IMR-90 (cell line): ENCODE data around the gene KIF25. TPM values are rescaled to one million over a fixed set of nuclear protein-coding genes. Genes with fewer than 3 reads are reported as not detected.

Experiments
- ATAC-seq: fragments of 200-7000 bp; cut with Tn5 transposase; 2 replicates; pipeline ENCODE4 v1.9.1; 2020; ENCODE audit warnings: low read depth, mild to moderate bottlenecking, moderate library complexity
- BruUV-seq: library from RNA; stranded (reverse); fragments of 400-500 nt; replicated peaks from 2 replicates; lab custom pipeline; 2021; lab: Mats Ljungman, UMichigan
- CTCF ChIA-PET: fragments of 300-600 bp; formaldehyde crosslinking; extraction: SDS; loops from one replicate; lab custom pipeline; 2021; ENCODE audit warnings: antibody characterized with exemption; lab: Yijun Ruan, JAX
- POLR2A ChIA-PET: fragments of 300-600 bp; sonication (Branson Sonifier 250); formaldehyde crosslinking; loops from one replicate; lab custom pipeline; 2022; ENCODE audit warnings: antibody characterized with exemption; ENCODE audit not compliant: unreplicated experiment; lab: Charles Lee
- DNase-seq: peaks from one replicate; pipeline ENCODE4 v3.0.0; 2013
- H2AFZ ChIP-seq: replicated peaks from 2 replicates; pipeline ENCODE3; 2013; ENCODE audit warnings: low read length, mild to moderate bottlenecking; ENCODE audit not compliant: poor library complexity
- H2AK5ac ChIP-seq: 2 replicates; pipeline ENCODE4 v1.6.1; 2013; ENCODE audit warnings: low read depth, low read length, inconsistent platforms
- H2AK9ac ChIP-seq: replicated peaks from 2 replicates; pipeline ENCODE3; 2013; ENCODE audit warnings: mild to moderate bottlenecking, low read depth, low read length, moderate library complexity; ENCODE audit not compliant: poor library complexity
- H2BK120ac ChIP-seq: 2 replicates; pipeline ENCODE4 v1.6.1; 2013; ENCODE audit warnings: low read depth, low read length, inconsistent platforms
- H2BK15ac ChIP-seq: 3 replicates; pipeline ENCODE4 v1.6.1; 2013; ENCODE audit warnings: low read depth, low read length, inconsistent platforms
- H2BK20ac ChIP-seq: 2 replicates; pipeline ENCODE4 v1.6.1; 2013; ENCODE audit warnings: low read depth, mild to moderate bottlenecking, inconsistent platforms, low read length, moderate library complexity
- H2BK5ac ChIP-seq: 2 replicates; pipeline ENCODE4 v1.6.1; 2013; ENCODE audit warnings: mild to moderate bottlenecking, low read depth, low read length, inconsistent platforms; ENCODE audit not compliant: poor library complexity, severe bottlenecking
- H3K14ac ChIP-seq: replicated peaks from 2 replicates; pipeline ENCODE4 v1.6.1; 2013; ENCODE audit warnings: low read depth, low read length, inconsistent platforms
- H3K18ac ChIP-seq: 2 replicates; pipeline ENCODE4 v1.6.1; 2013; ENCODE audit warnings: low read depth, low read length, control low read depth
- H3K23ac ChIP-seq: 2 replicates; pipeline ENCODE4 v1.6.1; 2013; ENCODE audit warnings: low read depth, low read length, inconsistent platforms
- H3K27ac ChIP-seq: 2 replicates; pipeline ENCODE4 v1.5.1; 2013; ENCODE audit warnings: mild to moderate bottlenecking, control low read depth, low read length; ENCODE audit not compliant: insufficient read depth
- H3K27me3 ChIP-seq: 2 replicates; pipeline ENCODE4 v1.6.1; 2013; ENCODE audit warnings: low read length; ENCODE audit not compliant: control insufficient read depth, insufficient read depth
- H3K36me3 ChIP-seq: 2 replicates; pipeline ENCODE4 v1.6.1; 2013; ENCODE audit warnings: low read length, mixed read lengths; ENCODE audit not compliant: control insufficient read depth, insufficient read depth
- H3K4ac ChIP-seq: 2 replicates; pipeline ENCODE4 v1.6.1; 2013; ENCODE audit warnings: low read depth, low read length, inconsistent platforms
- H3K4me1 ChIP-seq: 2 replicates; pipeline ENCODE4 v1.6.1; 2013; ENCODE audit warnings: low read length, mixed read lengths; ENCODE audit not compliant: control insufficient read depth, insufficient read depth
- H3K4me2 ChIP-seq: 2 replicates; pipeline ENCODE4 v1.6.1; 2013; ENCODE audit warnings: low read depth, mild to moderate bottlenecking, control low read depth, low read length, moderate library complexity
- H3K4me3 ChIP-seq: 2 replicates; pipeline ENCODE4 v1.5.1; 2013; ENCODE audit warnings: low read depth, mild to moderate bottlenecking, control low read depth, low read length, moderate library complexity; ENCODE audit not compliant: insufficient read depth
- H3K56ac ChIP-seq: 2 replicates; pipeline ENCODE4 v1.6.1; 2013; ENCODE audit warnings: low read length, inconsistent platforms; ENCODE audit not compliant: insufficient read depth; ENCODE audit errors: extremely low read depth
- H3K79me1 ChIP-seq, 2 experiments: 2 replicates each; pipeline ENCODE4 v1.6.1; 2013; ENCODE audit warnings: low read length in 2 of 2, inconsistent platforms in 1 of 2, low read depth in 1 of 2
- H3K9ac ChIP-seq: 2 replicates; pipeline ENCODE4 v1.6.1; 2013; ENCODE audit warnings: low read depth, low read length, control low read depth
- H3K9me1 ChIP-seq: 2 replicates; pipeline ENCODE4 v1.6.1; 2013; ENCODE audit warnings: low read length, inconsistent platforms; ENCODE audit not compliant: insufficient read depth
- H3K9me3 ChIP-seq: 2 replicates; pipeline ENCODE4 v1.6.1; 2013; ENCODE audit warnings: low read length; ENCODE audit not compliant: control insufficient read depth, insufficient read depth
- H4K20me1 ChIP-seq: 2 replicates; pipeline ENCODE4 v1.6.1; 2013; ENCODE audit warnings: low read length, inconsistent platforms; ENCODE audit not compliant: insufficient read depth
- H4K5ac ChIP-seq: 2 replicates; pipeline ENCODE4 v1.6.1; 2013; ENCODE audit warnings: mild to moderate bottlenecking, low read depth, low read length, control low read depth
- H4K8ac ChIP-seq, 2 experiments: 2 replicates each; pipeline ENCODE4 v1.6.1; 2013; ENCODE audit warnings: low read depth in 2 of 2, low read length in 2 of 2, control low read depth in 1 of 2, inconsistent platforms in 1 of 2
- H4K91ac ChIP-seq: 2 replicates; pipeline ENCODE4 v1.6.1; 2013; ENCODE audit warnings: low read depth, low read length, inconsistent platforms; ENCODE audit not compliant: insufficient read depth
- MAFK ChIP-seq: IDR thresholded peaks from 2 replicates; pipeline ENCODE4 v1.6.1; 2012; ENCODE audit warnings: low read depth, low read length, improper control_type of control experiment
- MAZ ChIP-seq: IDR thresholded peaks from 2 replicates; pipeline ENCODE4 v1.6.1; 2012; ENCODE audit warnings: low read depth, mild to moderate bottlenecking, low read length, improper control_type of control experiment, moderate library complexity, borderline replicate concordance
- NFE2L2 ChIP-seq: fragments of 150-350 bp; IDR thresholded peaks from 2 replicates; pipeline ENCODE4 v1.6.1; 2016; ENCODE audit warnings: low read depth, mild to moderate bottlenecking, low read length
- POLR2A ChIP-seq: IDR thresholded peaks from 2 replicates; pipeline ENCODE4 v1.6.1; 2012; ENCODE audit warnings: mild to moderate bottlenecking, low read depth, low read length
- RCOR1 ChIP-seq: IDR thresholded peaks from 2 replicates; pipeline ENCODE4 v1.6.1; 2012; ENCODE audit warnings: mild to moderate bottlenecking, low read length, improper control_type of control experiment; ENCODE audit not compliant: insufficient replicate concordance
- WGBS, 2 experiments: methylation state at CpG; one replicate each; pipeline versions ENCODE4 v1.1.5 to v1.1.7; 2013; ENCODE audit warnings: missing lambda C conversion rate in 2 of 2; ENCODE audit not compliant: insufficient read length in 1 of 2; ENCODE audit errors: extremely low coverage in 2 of 2; 5-methylcytosine and 5-hydroxymethylcytosine counted together
- dilution Hi-C: fragments of 300-500 bp; cut with HindIII; formaldehyde crosslinking; loops from one replicate; pipeline ENCODE4 v1.14.3; 2018; ENCODE audit warnings: low sequenced_read_pairs; ENCODE audit not compliant: unreplicated experiment
- in situ Hi-C: fragments of 300-500 bp; cut with MboI; formaldehyde crosslinking; loops from 3 replicates; pipeline ENCODE4 v1.14.3; 2019; ENCODE audit warnings: low sequenced_read_pairs, inconsistent platforms, mixed read lengths
- intact Hi-C: fragments of 100-400 bp; cut with micrococcal nuclease; formaldehyde crosslinking; loops from 2 replicates; pipeline ENCODE4 v1.10.0; 2022
- polyA plus RNA-seq, 3 experiments: library from polyadenylated mRNA; depleted of rRNA; stranded (reverse); fragments of >200 nt; gene quantifications; 2 replicates each; pipeline ENCODE4 v1.2.3, GENCODE V29; 2012; ENCODE audit warnings: low replicate concordance in 1 of 3
- total RNA-seq: library from RNA; depleted of rRNA; stranded (reverse); fragments of >200 nt; gene quantifications from 2 replicates; pipeline ENCODE4 v1.2.3, GENCODE V29; 2012
- TF ChIP-seq, protein P1 (sequence below): fragments of 150-350 bp; IDR thresholded peaks from 2 replicates; pipeline ENCODE4 v1.6.1; 2016; ENCODE audit warnings: low read depth, mild to moderate bottlenecking, low read length, moderate library complexity, borderline replicate concordance

KIF25 gene
- total and polyA plus RNA-seq, 2 of the 4 experiments (the other 2 are of a cell fraction): not detected

DNA sequence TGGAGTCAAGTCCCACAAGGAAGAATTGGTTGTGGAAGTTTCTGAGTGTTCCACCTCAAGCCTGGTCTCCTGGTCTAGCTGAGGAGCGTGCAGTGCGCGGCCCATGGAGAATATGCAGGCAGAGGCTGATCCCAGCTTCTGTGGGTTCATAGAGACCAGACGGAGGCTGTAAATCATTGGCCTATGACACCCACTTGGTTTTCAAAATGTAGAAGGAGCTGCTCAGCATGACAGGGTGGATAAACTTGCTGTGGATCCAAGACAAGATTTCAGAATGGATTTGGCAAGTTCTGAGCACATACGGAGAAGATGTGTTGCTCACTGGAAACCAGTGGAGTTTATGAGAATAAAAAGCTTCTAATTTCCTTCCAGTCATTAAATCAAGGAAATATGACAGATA, 744 bp downstream of the KIF25 start:
- Histone ChIP-seq H2BK20ac (no peak overlapping the region), H2BK5ac (no peak overlapping the region), H2BK120ac (no peak overlapping the region), H3K36me3 (no peaks in the 10 kb centered on the region), H4K8ac (no peak overlapping the region), H3K4ac (no peak overlapping the region), H3K23ac (no peak overlapping the region), H3K4me1 (no peaks in the 10 kb centered on the region; the same call in 1 of the 2 replicates), H3K4me2 (no peak overlapping the region), H3K14ac (no peak overlapping the region), H2AK9ac (no peak overlapping the region), H3K9ac (no peak overlapping the region), H3K79me1 (no peaks in the 10 kb centered on the region), H3K56ac (no peak overlapping the region), H2BK15ac (no peak overlapping the region), H4K20me1 (no peaks in the 10 kb centered on the region), H2AFZ (no peak overlapping the region), H2AK5ac (no peak overlapping the region), H4K91ac (no peak overlapping the region), H3K4me3 (no peak overlapping the region), H4K5ac (no peak overlapping the region), H3K27me3 (peaks cover 18% of the 10 kb centered on the region), H3K9me1 (no peaks in the 10 kb centered on the region; the same call in 1 of the 2 replicates), H3K9me3 (no peaks in the 10 kb centered on the region), H3K18ac (no peak overlapping the region), H3K27ac (no peak overlapping the region)
- TF ChIP-seq NFE2L2 (no peak), POLR2A (no peak), MAZ (no peak), MAFK (no peak), RCOR1 (no peak)
- TF ChIP-seq, protein P1, sequence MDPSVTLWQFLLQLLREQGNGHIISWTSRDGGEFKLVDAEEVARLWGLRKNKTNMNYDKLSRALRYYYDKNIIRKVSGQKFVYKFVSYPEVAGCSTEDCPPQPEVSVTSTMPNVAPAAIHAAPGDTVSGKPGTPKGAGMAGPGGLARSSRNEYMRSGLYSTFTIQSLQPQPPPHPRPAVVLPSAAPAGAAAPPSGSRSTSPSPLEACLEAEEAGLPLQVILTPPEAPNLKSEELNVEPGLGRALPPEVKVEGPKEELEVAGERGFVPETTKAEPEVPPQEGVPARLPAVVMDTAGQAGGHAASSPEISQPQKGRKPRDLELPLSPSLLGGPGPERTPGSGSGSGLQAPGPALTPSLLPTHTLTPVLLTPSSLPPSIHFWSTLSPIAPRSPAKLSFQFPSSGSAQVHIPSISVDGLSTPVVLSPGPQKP: no peak
- dilution Hi-C loops: no loop called here
- ATAC-seq (no peak), DNase-seq (no peak)
- intact Hi-C loops: no loop called here
- in situ Hi-C loops: no loop called here
- CTCF ChIA-PET: interaction anchor here (0.6 kb wide), 3 partner anchors 47 to 1074 kb away, joined by 3 to 6 read pairs (median 3); no protein-coding TSS in a partner anchor
- 67% methylated on average over 1 of the region's 5 CpGs; no CpG with 5 or more reads in 1 of the 2 experiments for WGBS, 2 experiments
- POLR2A ChIA-PET: no interaction called here
- BruUV-seq: no TSS peak
